PFSK-1 (cell line): ENCODE data around the gene PRSS50.

ENCODE experiments used
- FOXP2 ChIP-seq: optimal IDR thresholded peaks from 2 replicates; pipeline ENCODE3; 2011; ENCODE audit warnings: borderline replicate concordance, control low read depth, inconsistent platforms; ENCODE audit not compliant: insufficient read depth; ENCODE audit errors: extremely low read length, extremely low read depth
- POLR2AphosphoS5 ChIP-seq: IDR thresholded peaks from 2 replicates; pipeline ENCODE4 v1.6.1; 2012; ENCODE audit warnings: low read depth, mild to moderate bottlenecking, control low read depth, low read length, moderate library complexity
- SIN3A ChIP-seq: IDR thresholded peaks from 2 replicates; pipeline ENCODE4 v1.6.1; 2012; ENCODE audit warnings: mild to moderate bottlenecking, low read length, moderate library complexity, borderline replicate concordance; ENCODE audit not compliant: insufficient read depth
- TAF1 ChIP-seq: IDR thresholded peaks from 2 replicates; pipeline ENCODE4 v1.6.1; 2012; ENCODE audit warnings: low read length, control low read depth, borderline replicate concordance; ENCODE audit not compliant: insufficient read depth
- TF ChIP-seq, protein P1 (sequence below), 2 experiments: IDR thresholded peaks; 2 replicates each; pipeline versions ENCODE4 v1.6.1 to v1.8.0; 2011 to 2012; ENCODE audit warnings: low read depth in 2 of 2, low read length in 2 of 2, control low read depth in 1 of 2, inconsistent platforms in 1 of 2, mild to moderate bottlenecking in 1 of 2, moderate library complexity in 1 of 2; ENCODE audit not compliant: insufficient read depth in 1 of 2

The PRSS50 gene

DNA sequence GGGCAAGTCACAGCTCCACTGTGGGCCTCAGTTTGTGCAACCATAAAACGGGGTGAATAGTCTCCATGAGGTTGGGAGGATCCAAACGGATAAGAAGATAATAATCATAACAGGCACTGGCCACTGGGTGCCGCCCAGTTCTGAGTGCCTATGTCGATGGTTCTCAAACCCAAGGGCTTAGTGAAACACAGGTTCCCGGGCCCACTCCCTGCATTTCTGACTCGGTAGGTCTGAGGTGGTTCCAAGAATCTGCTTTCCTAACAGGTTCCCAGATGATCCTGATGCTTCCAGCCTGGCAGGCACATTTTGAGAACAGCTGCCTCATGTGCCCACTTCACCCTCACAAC is 45.3 kb downstream of the PRSS50 start:
- TF ChIP-seq SIN3A: no peak

DNA sequence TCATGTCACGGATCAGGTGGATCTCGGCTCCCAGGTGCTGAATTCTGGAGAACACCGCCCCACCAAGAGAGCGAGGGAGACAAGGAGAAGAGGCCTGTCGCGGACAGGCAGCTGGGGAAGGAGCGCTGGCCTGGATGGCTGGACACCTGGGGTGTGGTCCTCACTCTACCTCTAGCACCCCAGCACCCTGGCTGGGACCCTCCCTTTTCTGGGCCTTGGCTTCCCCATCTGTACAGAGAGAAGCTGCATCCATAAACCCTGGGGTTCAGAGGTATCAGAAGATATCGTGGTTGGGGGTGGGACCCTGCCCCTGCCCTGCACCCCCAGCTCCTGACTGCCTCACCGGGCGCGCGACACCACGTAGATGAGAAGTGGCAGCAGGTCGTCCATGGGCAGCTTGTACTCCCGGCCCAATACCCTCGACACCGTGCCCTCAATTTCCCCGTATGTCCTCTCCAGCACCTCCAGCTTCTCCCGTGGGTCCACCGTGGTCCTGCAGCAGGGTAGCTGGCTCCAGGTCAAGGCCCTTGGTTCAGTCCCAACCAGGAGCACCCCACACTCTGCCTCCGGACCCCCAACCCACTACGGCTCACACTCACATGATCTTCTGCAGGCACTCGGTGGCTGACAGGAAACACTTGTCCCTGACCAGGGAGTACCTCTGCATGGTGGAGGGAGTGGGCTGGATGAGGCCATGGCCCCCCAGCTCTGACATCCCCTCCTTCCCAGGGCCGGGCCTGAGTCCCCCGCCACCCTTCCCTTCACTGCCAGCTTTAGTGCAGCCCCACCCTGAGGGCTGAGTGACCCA is 45.9 kb downstream of the PRSS50 start:
- no peak for TF ChIP-seq POLR2AphosphoS5

DNA sequence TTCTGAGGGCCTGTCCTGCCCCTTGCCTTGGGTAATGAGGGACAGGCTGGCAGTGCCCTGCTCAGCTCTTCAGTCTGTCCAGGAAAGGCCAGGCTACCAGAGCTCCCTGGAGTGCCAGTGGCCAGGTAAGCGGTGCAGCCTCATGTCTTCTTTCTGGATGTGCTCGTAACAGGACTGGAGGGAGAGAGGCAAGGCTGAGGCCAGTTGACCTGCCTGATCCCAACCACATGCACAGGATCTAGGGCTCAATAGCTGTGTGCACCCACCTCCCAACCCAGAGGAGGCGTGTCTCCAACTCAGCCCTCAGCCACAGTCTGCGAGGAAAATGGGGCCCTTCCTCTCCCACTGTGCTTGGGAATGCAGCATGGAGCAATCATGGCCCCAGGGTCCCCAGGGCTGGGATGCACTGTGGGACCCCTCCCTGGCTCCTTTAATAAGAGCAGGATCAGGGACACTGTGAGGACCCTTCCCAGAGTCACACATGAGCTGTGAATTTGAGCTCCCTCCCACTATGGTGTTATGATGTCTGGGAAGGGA is 46.7 kb downstream of the PRSS50 start:
- TF ChIP-seq FOXP2: no peak
- TF ChIP-seq POLR2AphosphoS5: no peak
- TF ChIP-seq, protein P1, sequence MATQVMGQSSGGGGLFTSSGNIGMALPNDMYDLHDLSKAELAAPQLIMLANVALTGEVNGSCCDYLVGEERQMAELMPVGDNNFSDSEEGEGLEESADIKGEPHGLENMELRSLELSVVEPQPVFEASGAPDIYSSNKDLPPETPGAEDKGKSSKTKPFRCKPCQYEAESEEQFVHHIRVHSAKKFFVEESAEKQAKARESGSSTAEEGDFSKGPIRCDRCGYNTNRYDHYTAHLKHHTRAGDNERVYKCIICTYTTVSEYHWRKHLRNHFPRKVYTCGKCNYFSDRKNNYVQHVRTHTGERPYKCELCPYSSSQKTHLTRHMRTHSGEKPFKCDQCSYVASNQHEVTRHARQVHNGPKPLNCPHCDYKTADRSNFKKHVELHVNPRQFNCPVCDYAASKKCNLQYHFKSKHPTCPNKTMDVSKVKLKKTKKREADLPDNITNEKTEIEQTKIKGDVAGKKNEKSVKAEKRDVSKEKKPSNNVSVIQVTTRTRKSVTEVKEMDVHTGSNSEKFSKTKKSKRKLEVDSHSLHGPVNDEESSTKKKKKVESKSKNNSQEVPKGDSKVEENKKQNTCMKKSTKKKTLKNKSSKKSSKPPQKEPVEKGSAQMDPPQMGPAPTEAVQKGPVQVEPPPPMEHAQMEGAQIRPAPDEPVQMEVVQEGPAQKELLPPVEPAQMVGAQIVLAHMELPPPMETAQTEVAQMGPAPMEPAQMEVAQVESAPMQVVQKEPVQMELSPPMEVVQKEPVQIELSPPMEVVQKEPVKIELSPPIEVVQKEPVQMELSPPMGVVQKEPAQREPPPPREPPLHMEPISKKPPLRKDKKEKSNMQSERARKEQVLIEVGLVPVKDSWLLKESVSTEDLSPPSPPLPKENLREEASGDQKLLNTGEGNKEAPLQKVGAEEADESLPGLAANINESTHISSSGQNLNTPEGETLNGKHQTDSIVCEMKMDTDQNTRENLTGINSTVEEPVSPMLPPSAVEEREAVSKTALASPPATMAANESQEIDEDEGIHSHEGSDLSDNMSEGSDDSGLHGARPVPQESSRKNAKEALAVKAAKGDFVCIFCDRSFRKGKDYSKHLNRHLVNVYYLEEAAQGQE (IDR thresholded peaks at IDR 0.05; ENCODE audit: insufficient read depth in 1 of 2, low read depth in 2 of 2, low read length in 2 of 2): no peak
- TF ChIP-seq SIN3A: no peak
- TF ChIP-seq TAF1: no peak

DNA sequence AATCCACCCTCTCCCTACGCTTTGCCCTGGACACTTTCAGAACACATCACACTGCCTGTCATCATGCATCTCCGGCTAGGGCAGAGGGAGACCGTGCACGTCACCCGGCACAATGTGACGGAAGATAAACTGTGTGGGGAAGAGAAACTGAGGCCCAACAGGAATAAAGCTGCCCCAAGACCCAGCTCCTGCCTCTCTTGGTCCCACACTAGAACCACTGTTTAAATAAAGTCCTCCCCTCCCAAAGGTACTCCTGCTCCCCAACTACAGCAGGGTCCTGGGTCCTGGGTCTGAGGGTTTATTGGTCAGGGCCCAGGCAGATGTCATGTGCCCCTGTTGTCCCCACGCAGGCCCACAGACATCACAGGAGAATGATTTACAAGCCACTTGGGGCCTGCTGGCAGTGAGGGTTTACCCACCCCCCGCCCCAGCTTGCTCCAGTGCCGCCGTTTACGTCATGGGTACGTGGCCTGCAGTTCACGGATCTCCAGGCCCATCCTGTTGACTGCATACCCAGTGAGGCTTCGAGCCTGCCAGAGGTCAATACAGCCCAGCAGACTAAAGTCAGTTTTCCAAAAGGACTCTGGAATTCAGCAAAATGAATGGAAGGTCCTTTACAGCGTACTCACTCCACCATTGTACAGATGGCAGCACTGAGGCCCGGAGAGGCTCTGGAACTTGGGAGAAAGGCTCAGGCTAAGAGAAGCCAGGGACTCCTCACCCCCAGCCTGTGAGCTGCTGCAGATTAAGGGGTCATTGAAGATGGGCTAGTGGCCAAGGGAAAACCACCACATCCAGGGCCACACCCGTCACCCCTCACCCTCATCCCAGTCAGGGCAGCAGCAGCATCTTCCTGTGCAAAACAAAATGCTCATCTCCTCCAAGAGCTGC is 47.4 kb downstream of the PRSS50 start:
- TF ChIP-seq FOXP2 (no peak), TAF1 (no peak), POLR2AphosphoS5 (no peak), SIN3A (no peak)
- TF ChIP-seq, protein P1 (IDR thresholded peaks at IDR 0.05; ENCODE audit: insufficient read depth in 1 of 2, low read depth in 2 of 2, low read length in 2 of 2): no peak

DNA sequence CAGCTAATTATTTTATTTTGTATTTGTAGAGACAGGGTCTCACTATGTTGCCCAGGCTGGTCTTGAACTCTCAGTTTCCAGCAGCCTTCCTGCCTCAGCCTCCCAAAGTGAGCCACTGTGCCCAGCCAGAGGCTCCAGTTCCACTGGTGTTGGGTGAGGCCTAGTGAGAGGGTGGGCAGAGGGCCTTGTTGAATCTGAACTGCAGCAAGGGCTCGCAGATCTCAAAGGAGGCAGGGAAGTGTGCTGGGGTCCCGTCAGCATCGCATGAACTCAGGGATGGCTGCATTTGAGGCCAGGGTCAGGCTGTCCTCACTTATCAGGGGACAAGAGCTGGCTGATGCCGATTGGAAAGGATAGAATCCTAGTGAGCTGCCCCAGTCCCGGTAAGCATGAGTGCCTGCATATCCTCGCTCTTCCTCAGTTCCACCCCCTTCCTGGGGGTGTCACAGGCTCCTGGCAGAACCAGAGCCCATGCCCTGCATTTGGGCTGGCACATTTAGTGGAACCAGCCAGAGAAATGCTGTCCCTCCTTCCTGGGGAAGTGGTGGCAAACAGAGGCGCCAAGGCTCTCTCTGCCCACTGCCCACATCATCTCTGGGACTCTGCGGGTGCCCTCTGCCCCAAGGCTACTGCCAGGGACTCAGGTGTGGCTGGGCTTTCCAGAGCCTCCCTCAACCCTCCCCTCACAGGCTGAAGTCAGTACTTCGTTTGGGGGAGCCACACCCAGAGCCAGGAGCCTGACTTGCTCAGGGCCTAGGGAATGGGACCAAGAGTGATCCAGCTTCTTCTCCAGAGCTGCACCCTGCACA is 48.3 kb downstream of the PRSS50 start:
- TF ChIP-seq, protein P1 (IDR thresholded peaks at IDR 0.05; ENCODE audit: insufficient read depth in 1 of 2, low read depth in 2 of 2, low read length in 2 of 2): no peak
- TF ChIP-seq SIN3A (no peak), POLR2AphosphoS5 (no peak), FOXP2 (no peak), TAF1 (no peak)
